Mesendoderm (in vitro differentiated cells): ENCODE measurements around the gene BMP7.
A peak's percentile ranks its signal among the peaks of the same experiment; 100 is the strongest.

Source experiments
- DNase-seq: peaks from one replicate; pipeline ENCODE4 v3.0.0; 2013
- H2AK5ac ChIP-seq: 2 replicates; pipeline ENCODE4 v1.6.1; 2013; ENCODE audit warnings: low read length, inconsistent platforms
- H2BK120ac ChIP-seq: 2 replicates; pipeline ENCODE4 v1.6.1; 2013; ENCODE audit warnings: low read depth, mild to moderate bottlenecking, low read length, moderate library complexity, mixed read lengths
- H2BK15ac ChIP-seq: replicated peaks from 2 replicates; pipeline ENCODE4 v1.6.1; 2013; ENCODE audit warnings: low read depth, mild to moderate bottlenecking, moderate library complexity
- H2BK5ac ChIP-seq: 2 replicates; pipeline ENCODE4 v1.6.1; 2013; ENCODE audit warnings: low read length, inconsistent platforms
- H3K18ac ChIP-seq: 2 replicates; pipeline ENCODE4 v1.6.1; 2013; ENCODE audit warnings: mild to moderate bottlenecking, low read length, mixed read lengths
- H3K23ac ChIP-seq: one replicate; pipeline ENCODE4 v1.6.1; 2013; ENCODE audit warnings: low read length
- H3K27ac ChIP-seq: 2 replicates; pipeline ENCODE4 v1.5.1; 2013; ENCODE audit warnings: low read depth, mild to moderate bottlenecking, inconsistent platforms, low read length, moderate library complexity
- H3K27me3 ChIP-seq: 2 replicates; pipeline ENCODE4 v1.6.1; 2013; ENCODE audit warnings: low read length, control low read depth, mild to moderate bottlenecking, inconsistent platforms; ENCODE audit not compliant: insufficient read depth, poor library complexity
- H3K36me3 ChIP-seq: 2 replicates; pipeline ENCODE4 v1.6.1; 2013; ENCODE audit warnings: low read length, inconsistent platforms; ENCODE audit not compliant: control insufficient read depth, insufficient read depth
- H3K4ac ChIP-seq: one replicate; pipeline ENCODE4 v1.6.1; 2013; ENCODE audit warnings: low read depth, mild to moderate bottlenecking, low read length, moderate library complexity
- H3K4me1 ChIP-seq: 2 replicates; pipeline ENCODE4 v1.6.1; 2013; ENCODE audit warnings: low read depth, low read length, inconsistent platforms; ENCODE audit not compliant: control insufficient read depth
- H3K4me2 ChIP-seq: 2 replicates; pipeline ENCODE4 v1.6.1; 2013; ENCODE audit warnings: low read length
- H3K4me3 ChIP-seq: 2 replicates; pipeline ENCODE4 v1.5.1; 2013; ENCODE audit warnings: mild to moderate bottlenecking, low read length
- H3K56ac ChIP-seq: one replicate; pipeline ENCODE4 v1.6.1; 2013; ENCODE audit warnings: low read length
- H3K79me1 ChIP-seq: 2 replicates; pipeline ENCODE4 v1.6.1; 2013; ENCODE audit warnings: low read length, inconsistent platforms
- H3K79me2 ChIP-seq: 2 replicates; pipeline ENCODE4 v1.6.1; 2013; ENCODE audit warnings: mild to moderate bottlenecking, low read length; ENCODE audit not compliant: control insufficient read depth, insufficient read depth
- H3K9ac ChIP-seq: 2 replicates; pipeline ENCODE4 v1.6.1; 2013; ENCODE audit warnings: low read length, inconsistent platforms
- H4K5ac ChIP-seq: one replicate; pipeline ENCODE4 v1.6.1; 2013; ENCODE audit warnings: low read length
- H4K8ac ChIP-seq: one replicate; pipeline ENCODE4 v1.6.1; 2013; ENCODE audit warnings: low read depth, mild to moderate bottlenecking, control low read depth, low read length, moderate library complexity
- WGBS: extraction: QIAGEN DNeasy Blood & Tissue Kit; methylation state at CpG from one replicate; pipeline ENCODE4 v1.1.7; 2013; ENCODE audit warnings: low lambda C conversion rate, missing lambda C conversion rate; ENCODE audit not compliant: insufficient coverage; ENCODE audit errors: extremely low coverage; 5-methylcytosine and 5-hydroxymethylcytosine counted together

Gene BMP7

GRCh38 chr20:57244627-57245214 lies 21.7 kb downstream of the BMP7 start:
- H3K79me2 ChIP-seq: no peaks in the 10 kb centered on the region
- H3K27ac ChIP-seq: no peak overlapping the region
- no peak overlapping the region for H2AK5ac ChIP-seq
- H3K18ac ChIP-seq: no peak overlapping the region
- no peak overlapping the region for H3K4me3 ChIP-seq
- H4K5ac ChIP-seq: no peak overlapping the region
- H3K4ac ChIP-seq: no peak overlapping the region
- no peak overlapping the region for H4K8ac ChIP-seq
- H3K4me2 ChIP-seq: no peak overlapping the region
- H3K79me1 ChIP-seq: no peaks in the 10 kb centered on the region
- no peak overlapping the region for H3K9ac ChIP-seq
- H3K27me3 ChIP-seq: no peaks in the 10 kb centered on the region
- H3K4me1 ChIP-seq: no peaks in the 10 kb centered on the region
- no CpG with 5 or more reads among the region's 3 CpGs for WGBS
- H3K36me3 ChIP-seq: no peaks in the 10 kb centered on the region
- no peak overlapping the region for H2BK120ac ChIP-seq
- no peak overlapping the region for H3K23ac ChIP-seq
- no peak overlapping the region for H2BK15ac ChIP-seq
- H3K56ac ChIP-seq: no peak overlapping the region
- peak; percentile 86 for DNase-seq
- H2BK5ac ChIP-seq: no peak overlapping the region

- no peak overlapping the region for H3K9ac ChIP-seq
- no CpG with 5 or more reads among the region's 7 CpGs for WGBS
- no peak overlapping the region for H3K4me2 ChIP-seq
- H3K23ac ChIP-seq: no peak overlapping the region
- no peak overlapping the region for H2BK120ac ChIP-seq
- no peak overlapping the region for H3K27ac ChIP-seq
- no peak overlapping the region for H3K4me3 ChIP-seq
- no peaks in the 10 kb centered on the region for H3K27me3 ChIP-seq
- no peaks in the 10 kb centered on the region for H3K36me3 ChIP-seq
- no peaks in the 10 kb centered on the region for H3K79me2 ChIP-seq
- no peak overlapping the region for H4K8ac ChIP-seq
- H3K4me1 ChIP-seq: no peaks in the 10 kb centered on the region
- no peak overlapping the region for H2BK5ac ChIP-seq
- no peak overlapping the region for H3K18ac ChIP-seq
- no peak overlapping the region for H4K5ac ChIP-seq
- no peak overlapping the region for H2BK15ac ChIP-seq
- H3K79me1 ChIP-seq: no peaks in the 10 kb centered on the region
- DNase-seq: no peak
- H3K56ac ChIP-seq: no peak overlapping the region
- H2AK5ac ChIP-seq: no peak overlapping the region
- H3K4ac ChIP-seq: no peak overlapping the region
These were observed 22.2 kb downstream of the BMP7 start for GRCh38 chr20:57244221-57244585.

- H3K4ac ChIP-seq: no peak overlapping the region
- no CpG with 5 or more reads among the region's 17 CpGs for WGBS
- H2BK5ac ChIP-seq: no peak overlapping the region
- H3K9ac ChIP-seq: no peak overlapping the region
- H2AK5ac ChIP-seq: no peak overlapping the region
- no peak overlapping the region for H3K18ac ChIP-seq
- no peak overlapping the region for H3K4me2 ChIP-seq
- no peak overlapping the region for H3K4me3 ChIP-seq
- no peaks in the 10 kb centered on the region for H3K79me2 ChIP-seq
- no peaks in the 10 kb centered on the region for H3K27me3 ChIP-seq
- no peak overlapping the region for H2BK120ac ChIP-seq
- H3K27ac ChIP-seq: no peak overlapping the region
- no peak overlapping the region for H3K23ac ChIP-seq
- no peak overlapping the region for H3K56ac ChIP-seq
- no peak overlapping the region for H4K5ac ChIP-seq
- H2BK15ac ChIP-seq: no peak overlapping the region
- H3K4me1 ChIP-seq: no peaks in the 10 kb centered on the region
- H3K36me3 ChIP-seq: no peaks in the 10 kb centered on the region
- H4K8ac ChIP-seq: no peak overlapping the region
- H3K79me1 ChIP-seq: no peaks in the 10 kb centered on the region
- DNase-seq: no peak
These were observed 22.8 kb downstream of the BMP7 start for GRCh38 chr20:57243480-57244220.

GRCh38 chr20:57242414-57242813 lies 24.0 kb downstream of the BMP7 start:
- no peak overlapping the region for H3K18ac ChIP-seq
- no peak for DNase-seq
- H2BK5ac ChIP-seq: no peak overlapping the region
- H3K27me3 ChIP-seq: no peaks in the 10 kb centered on the region
- no peak overlapping the region for H3K23ac ChIP-seq
- H2BK15ac ChIP-seq: no peak overlapping the region
- H3K4me1 ChIP-seq: no peaks in the 10 kb centered on the region
- no peak overlapping the region for H3K4ac ChIP-seq
- H4K5ac ChIP-seq: no peak overlapping the region
- H3K4me2 ChIP-seq: no peak overlapping the region
- no peak overlapping the region for H3K9ac ChIP-seq
- no peak overlapping the region for H3K4me3 ChIP-seq
- no peak overlapping the region for H3K56ac ChIP-seq
- no peak overlapping the region for H3K27ac ChIP-seq
- H2BK120ac ChIP-seq: no peak overlapping the region
- no CpG with 5 or more reads among the region's 4 CpGs for WGBS
- no peak overlapping the region for H4K8ac ChIP-seq
- no peaks in the 10 kb centered on the region for H3K79me2 ChIP-seq
- no peaks in the 10 kb centered on the region for H3K36me3 ChIP-seq
- no peak overlapping the region for H2AK5ac ChIP-seq
- no peaks in the 10 kb centered on the region for H3K79me1 ChIP-seq

- no peak overlapping the region for H3K4me3 ChIP-seq
- no peak overlapping the region for H3K4ac ChIP-seq
- no peak overlapping the region for H3K56ac ChIP-seq
- no peak overlapping the region for H3K23ac ChIP-seq
- H3K27ac ChIP-seq: no peak overlapping the region
- H2BK5ac ChIP-seq: no peak overlapping the region
- WGBS: no CpG with 5 or more reads among the region's 6 CpGs
- no peak overlapping the region for H3K18ac ChIP-seq
- no peak overlapping the region for H3K9ac ChIP-seq
- no peaks in the 10 kb centered on the region for H3K4me1 ChIP-seq
- H4K5ac ChIP-seq: no peak overlapping the region
- H2BK120ac ChIP-seq: no peak overlapping the region
- no peaks in the 10 kb centered on the region for H3K27me3 ChIP-seq
- no peaks in the 10 kb centered on the region for H3K79me2 ChIP-seq
- no peak for DNase-seq
- no peak overlapping the region for H4K8ac ChIP-seq
- no peak overlapping the region for H2BK15ac ChIP-seq
- no peaks in the 10 kb centered on the region for H3K36me3 ChIP-seq
- H3K79me1 ChIP-seq: no peaks in the 10 kb centered on the region
- H2AK5ac ChIP-seq: no peak overlapping the region
- no peak overlapping the region for H3K4me2 ChIP-seq
These were observed 25.0 kb downstream of the BMP7 start for GRCh38 chr20:57241363-57241991.
